Measurements from ENCODE around the gene HOXC11.
A peak's percentile ranks its signal among the peaks of the same experiment; 100 is the strongest.

Gene HOXC11

GRCh38 chr12:53971129-53971528 lies 1.8 kb upstream of the HOXC11 start:
- no peak overlapping the region for H3K9ac ChIP-seq (ENCODE audit: low read depth, low read length)
- H3K9me3 ChIP-seq (ENCODE audit: control insufficient read depth, insufficient read depth, low read length), result no peaks in the 10 kb centered on the region
- no peaks in the 10 kb centered on the region for H3K36me3 ChIP-seq (ENCODE audit: insufficient read depth, low read length)
- H3K4me1 ChIP-seq (ENCODE audit: insufficient read depth, low read length), result no peaks in the 10 kb centered on the region

GRCh38 chr12:53971686-53972085 lies 1.2 kb upstream of the HOXC11 start:
- Histone ChIP-seq H3K36me3 (ENCODE audit: insufficient read depth, low read length) (no peaks in the 10 kb centered on the region), H3K9me3 (ENCODE audit: control insufficient read depth, insufficient read depth, low read length) (no peaks in the 10 kb centered on the region), H3K9ac (ENCODE audit: low read depth, low read length) (no peak overlapping the region), H3K4me1 (ENCODE audit: insufficient read depth, low read length) (no peaks in the 10 kb centered on the region)

- no peak overlapping the region for H3K9ac ChIP-seq (ENCODE audit: low read depth, low read length)
- no peaks in the 10 kb centered on the region for H3K36me3 ChIP-seq (ENCODE audit: insufficient read depth, low read length)
- H3K9me3 ChIP-seq (ENCODE audit: control insufficient read depth, insufficient read depth, low read length), result no peaks in the 10 kb centered on the region
- no peaks in the 10 kb centered on the region for H3K4me1 ChIP-seq (ENCODE audit: insufficient read depth, low read length)
Observed at GRCh38 chr12:53972152-53972702, 699 bp upstream of the HOXC11 start.

- Histone ChIP-seq H3K9me3 (ENCODE audit: control insufficient read depth, insufficient read depth, low read length) (no peaks in the 10 kb centered on the region), H3K4me1 (ENCODE audit: insufficient read depth, low read length) (no peaks in the 10 kb centered on the region)
Observed at GRCh38 chr12:53973236-53974042, 513 bp downstream of the HOXC11 start.

GRCh38 chr12:53974084-53975063 lies 1.4 kb downstream of the HOXC11 start, which contains the start of gene HOTAIR:
Gene HOTAIR, minus strand, starts transcription at chr12:53974954.
- Histone ChIP-seq H3K9me3 (ENCODE audit: control insufficient read depth, insufficient read depth, low read length) (no peaks in the 10 kb centered on the region), H3K4me1 (ENCODE audit: insufficient read depth, low read length) (no peaks in the 10 kb centered on the region), H3K9ac (ENCODE audit: low read depth, low read length) (peak within 1 kb of the TSS; percentile 38; the same call in 1 of the 2 replicates), H3K36me3 (ENCODE audit: insufficient read depth, low read length) (no peaks in the 10 kb centered on the region)

More at GRCh38 chr12:53973236-53974042, 513 bp downstream of the HOXC11 start:
- Histone ChIP-seq H3K36me3 (ENCODE audit: insufficient read depth, low read length) (no peaks in the 10 kb centered on the region), H3K9ac (ENCODE audit: low read depth, low read length) (peak overlapping the region; percentile 38; the same call in 1 of the 2 replicates)

GRCh38 chr12:53975064-53975471 lies 2.1 kb downstream of the HOXC11 start:
- Histone ChIP-seq H3K36me3 (ENCODE audit: insufficient read depth, low read length) (no peaks in the 10 kb centered on the region), H3K9ac (ENCODE audit: low read depth, low read length) (no peak overlapping the region), H3K9me3 (ENCODE audit: control insufficient read depth, insufficient read depth, low read length) (no peaks in the 10 kb centered on the region), H3K4me1 (ENCODE audit: insufficient read depth, low read length) (no peaks in the 10 kb centered on the region)

GRCh38 chr12:53975479-53976152 lies 2.7 kb downstream of the HOXC11 start:
- H3K4me1 ChIP-seq (ENCODE audit: insufficient read depth, low read length), result no peaks in the 10 kb centered on the region
- no peaks in the 10 kb centered on the region for H3K36me3 ChIP-seq (ENCODE audit: insufficient read depth, low read length)
- H3K9me3 ChIP-seq (ENCODE audit: control insufficient read depth, insufficient read depth, low read length), result no peaks in the 10 kb centered on the region
- no peak overlapping the region for H3K9ac ChIP-seq (ENCODE audit: low read depth, low read length)

- Histone ChIP-seq H3K9me3 (ENCODE audit: control insufficient read depth, insufficient read depth, low read length) (no peaks in the 10 kb centered on the region), H3K36me3 (ENCODE audit: insufficient read depth, low read length) (no peaks in the 10 kb centered on the region), H3K9ac (ENCODE audit: low read depth, low read length) (no peak overlapping the region), H3K4me1 (ENCODE audit: insufficient read depth, low read length) (no peaks in the 10 kb centered on the region)
Observed at GRCh38 chr12:53976172-53976822, 3.4 kb downstream of the HOXC11 start.

GRCh38 chr12:53976823-53977595 lies 4.1 kb downstream of the HOXC11 start:
- H3K9ac ChIP-seq (ENCODE audit: low read depth, low read length), result no peak overlapping the region

GRCh38 chr12:53977596-53978445 lies 4.9 kb downstream of the HOXC11 start:
- Histone ChIP-seq H3K4me1 (ENCODE audit: insufficient read depth, low read length) (no peaks in the 10 kb centered on the region), H3K9ac (ENCODE audit: low read depth, low read length) (no peak overlapping the region), H3K36me3 (ENCODE audit: insufficient read depth, low read length) (no peaks in the 10 kb centered on the region), H3K9me3 (ENCODE audit: control insufficient read depth, insufficient read depth, low read length) (no peaks in the 10 kb centered on the region)

More at GRCh38 chr12:53976823-53977595, 4.1 kb downstream of the HOXC11 start:
- H3K9me3 ChIP-seq (ENCODE audit: control insufficient read depth, insufficient read depth, low read length), result no peaks in the 10 kb centered on the region
- H3K36me3 ChIP-seq (ENCODE audit: insufficient read depth, low read length), result no peaks in the 10 kb centered on the region
- H3K4me1 ChIP-seq (ENCODE audit: insufficient read depth, low read length), result no peaks in the 10 kb centered on the region

GRCh38 chr12:53978477-53979356 lies 5.8 kb downstream of the HOXC11 start:
- no peaks in the 10 kb centered on the region for H3K4me1 ChIP-seq (ENCODE audit: insufficient read depth, low read length)
- no peaks in the 10 kb centered on the region for H3K9me3 ChIP-seq (ENCODE audit: control insufficient read depth, insufficient read depth, low read length)
- H3K9ac ChIP-seq (ENCODE audit: low read depth, low read length), result no peak overlapping the region
- H3K36me3 ChIP-seq (ENCODE audit: insufficient read depth, low read length), result no peaks in the 10 kb centered on the region

All from ES-I3 (cell line).